Thoracic aorta (tissue), 2 donors: Measurements from ENCODE around the gene CAMK2D. TPM values are rescaled to one million over a fixed set of nuclear protein-coding genes. Genes with fewer than 3 reads are reported as not detected.
A peak's percentile ranks its signal among the peaks of the same experiment; 100 is the strongest.

Source experiments
- ATAC-seq: fragments of 150-250 bp; one replicate; pipeline ENCODE4 v1.8.0; 2017; ENCODE audit warnings: low read depth; ENCODE audit not compliant: insufficient number of reproducible peaks, low FRiP score
- DNase-seq: peaks from one replicate; pipeline ENCODE4 v3.0.0-alpha.2; 2020; ENCODE audit warnings: low spot score
- H3K27ac ChIP-seq, 2 donors: fragments of 200-600 bp; sonication (generic); 1 replicate in 1 of 2; 2 replicates in 1 of 2; pipeline ENCODE4 v1.5.1; 2016; ENCODE audit warnings: mild to moderate bottlenecking in 2 of 2, moderate library complexity in 2 of 2
- H3K27me3 ChIP-seq: fragments of 200-600 bp; sonication (generic); replicated peaks from 2 replicates; pipeline ENCODE4 v1.6.0; 2016; ENCODE audit warnings: mild to moderate bottlenecking; ENCODE audit not compliant: insufficient read depth
- H3K36me3 ChIP-seq: fragments of 200-600 bp; sonication (generic); one replicate; pipeline ENCODE4 v1.5.1; 2016
- H3K4me1 ChIP-seq, 2 donors: fragments of 200-600 bp; sonication (generic); 1 replicate in 1 of 2; 2 replicates in 1 of 2; pipeline versions ENCODE4 v1.5.1 to v1.6.0; 2016; ENCODE audit warnings: low read depth in 2 of 2, mild to moderate bottlenecking in 1 of 2; ENCODE audit not compliant: control insufficient read depth in 1 of 2
- H3K4me3 ChIP-seq: fragments of 200-600 bp; sonication (generic); 2 replicates; pipeline ENCODE4 v1.5.1; 2016; ENCODE audit warnings: mild to moderate bottlenecking
- H3K9me3 ChIP-seq: fragments of 200-600 bp; sonication (generic); 2 replicates; pipeline ENCODE4 v1.5.1; 2016
- total RNA-seq, 2 donors: library from RNA; depleted of rRNA; stranded (reverse); fragments of >200 nt; gene quantifications; one replicate each; pipeline versions ENCODE4 v1.1.0 to v1.2.3, GENCODE V29; 2016
- TF ChIP-seq, protein P1 (sequence below): fragments of 200-600 bp; sonication (generic); IDR thresholded peaks from one replicate; pipeline ENCODE4 v1.5.1; 2019; ENCODE audit warnings: antibody characterized with exemption

Gene CAMK2D
- total RNA-seq, 2 donors from 2014 or later: 50.6 to 70.1 TPM

DNA sequence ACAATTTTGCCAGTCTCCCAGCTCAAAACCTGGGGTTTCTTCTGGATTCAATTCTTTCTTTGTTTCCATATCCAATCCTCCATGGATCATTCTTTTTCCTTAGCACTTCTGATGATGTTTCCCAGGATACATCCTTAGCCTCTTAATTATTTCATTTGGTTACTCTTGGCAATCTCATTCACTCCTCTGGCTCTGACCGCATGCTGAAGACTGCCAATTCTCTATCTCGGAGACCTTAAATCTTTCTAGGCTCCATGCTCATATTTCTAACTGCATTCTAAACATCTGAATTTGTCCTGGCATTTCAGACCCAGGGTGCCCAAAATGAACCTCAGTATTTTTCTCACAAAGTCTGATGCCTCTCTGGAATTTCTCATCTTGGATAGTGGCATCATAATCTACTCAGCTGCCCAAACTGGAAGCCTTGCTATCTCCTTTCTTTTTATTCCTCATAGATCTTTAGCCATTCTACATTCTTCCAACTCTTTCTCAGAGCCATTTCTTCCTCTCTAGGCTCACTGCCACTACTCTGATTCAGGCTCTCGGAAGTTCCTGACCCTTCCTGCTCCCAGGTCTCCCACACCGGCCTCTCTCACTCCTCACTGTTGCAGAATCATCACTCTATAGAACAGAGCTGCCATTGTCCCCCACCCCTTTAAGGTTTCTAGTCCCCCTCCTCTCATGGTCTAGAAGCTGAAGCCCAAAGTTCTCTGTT is 290.2 kb downstream of the CAMK2D start:
- no peaks in the 10 kb centered on the region for H3K36me3 ChIP-seq

DNA sequence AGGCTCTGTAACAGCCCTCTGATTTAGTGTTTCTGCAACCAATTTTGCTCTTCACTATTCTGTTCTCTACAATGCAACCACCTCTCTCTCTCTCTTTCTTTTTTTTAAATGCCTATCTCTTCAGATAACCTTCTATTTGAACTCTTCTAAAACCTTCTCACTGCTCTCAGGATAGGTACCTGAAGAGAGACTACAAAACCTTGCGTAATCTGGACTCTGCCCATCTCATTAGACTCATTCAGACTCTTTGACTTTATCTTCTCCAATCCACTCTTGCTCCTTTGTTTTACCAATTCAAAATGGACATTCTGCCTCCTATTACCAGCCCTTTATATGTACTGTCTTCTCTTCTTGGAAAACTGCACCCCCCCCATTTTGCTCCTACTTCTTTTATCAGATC is 291.6 kb downstream of the CAMK2D start:
- Histone ChIP-seq H3K4me3 (no peak overlapping the region), H3K9me3 (no peaks in the 10 kb centered on the region), H3K4me1 (peaks cover 36 to 55% of the 10 kb centered on the region in 2 donors), H3K27ac (peak overlapping the region; percentile 82 to 87), H3K27me3 (no peaks in the 10 kb centered on the region), H3K36me3 (no peaks in the 10 kb centered on the region)
- ATAC-seq (no peak), DNase-seq (no peak)
- TF ChIP-seq, protein P1, sequence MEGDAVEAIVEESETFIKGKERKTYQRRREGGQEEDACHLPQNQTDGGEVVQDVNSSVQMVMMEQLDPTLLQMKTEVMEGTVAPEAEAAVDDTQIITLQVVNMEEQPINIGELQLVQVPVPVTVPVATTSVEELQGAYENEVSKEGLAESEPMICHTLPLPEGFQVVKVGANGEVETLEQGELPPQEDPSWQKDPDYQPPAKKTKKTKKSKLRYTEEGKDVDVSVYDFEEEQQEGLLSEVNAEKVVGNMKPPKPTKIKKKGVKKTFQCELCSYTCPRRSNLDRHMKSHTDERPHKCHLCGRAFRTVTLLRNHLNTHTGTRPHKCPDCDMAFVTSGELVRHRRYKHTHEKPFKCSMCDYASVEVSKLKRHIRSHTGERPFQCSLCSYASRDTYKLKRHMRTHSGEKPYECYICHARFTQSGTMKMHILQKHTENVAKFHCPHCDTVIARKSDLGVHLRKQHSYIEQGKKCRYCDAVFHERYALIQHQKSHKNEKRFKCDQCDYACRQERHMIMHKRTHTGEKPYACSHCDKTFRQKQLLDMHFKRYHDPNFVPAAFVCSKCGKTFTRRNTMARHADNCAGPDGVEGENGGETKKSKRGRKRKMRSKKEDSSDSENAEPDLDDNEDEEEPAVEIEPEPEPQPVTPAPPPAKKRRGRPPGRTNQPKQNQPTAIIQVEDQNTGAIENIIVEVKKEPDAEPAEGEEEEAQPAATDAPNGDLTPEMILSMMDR: no peak

More for the DNA sequence above, 290.2 kb downstream of the CAMK2D start:
- DNase-seq (no peak), ATAC-seq (no peak)
- H3K4me1 ChIP-seq: peaks cover 36 to 55% of the 10 kb centered on the region in 2 donors
- H3K27me3 ChIP-seq: no peaks in the 10 kb centered on the region
- H3K9me3 ChIP-seq: no peaks in the 10 kb centered on the region
- peak overlapping the region; percentile 38 to 43 for H3K27ac ChIP-seq
- TF ChIP-seq, protein P1: no peak
- no peak overlapping the region for H3K4me3 ChIP-seq

DNA sequence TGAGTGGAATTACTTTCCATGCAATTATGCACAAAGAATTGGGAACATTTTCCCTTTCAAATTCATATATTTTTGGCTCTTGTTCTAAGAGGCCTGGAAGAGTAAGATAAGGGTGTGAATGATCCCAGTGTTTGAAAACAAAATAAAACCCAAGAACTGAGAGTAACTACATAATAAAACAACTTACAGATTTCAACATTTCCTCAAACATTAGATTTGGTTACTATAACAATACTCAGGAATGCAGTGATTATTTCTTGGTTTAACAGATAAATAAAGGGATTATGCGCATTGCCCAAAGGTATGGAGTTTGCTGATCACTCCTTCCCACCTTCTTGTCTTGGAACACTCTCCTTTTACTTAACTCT is 292.5 kb downstream of the CAMK2D start:
- peak overlapping the region; percentile 82 to 87 for H3K27ac ChIP-seq
- peaks cover 36 to 55% of the 10 kb centered on the region in 2 donors for H3K4me1 ChIP-seq
- DNase-seq: no peak
- peak overlapping the region; percentile 10 for H3K4me3 ChIP-seq
- TF ChIP-seq, protein P1: no peak
- H3K27me3 ChIP-seq: no peaks in the 10 kb centered on the region
- peaks cover 4% of the 10 kb centered on the region for H3K36me3 ChIP-seq
- ATAC-seq: no peak
- H3K9me3 ChIP-seq: no peaks in the 10 kb centered on the region

- DNase-seq (peak; percentile 93), ATAC-seq (peak; percentile 100)
- Histone ChIP-seq H3K27me3 (no peaks in the 10 kb centered on the region), H3K27ac (peak overlapping the region; percentile 82 to 87), H3K36me3 (peaks cover 4% of the 10 kb centered on the region), H3K4me1 (peaks cover 34 to 52% of the 10 kb centered on the region in 2 donors), H3K4me3 (peak overlapping the region; percentile 43), H3K9me3 (no peaks in the 10 kb centered on the region)
- TF ChIP-seq, protein P1: no peak
These were observed 293.1 kb downstream of the CAMK2D start for GRCh38 chr4:113468165-113469022.

GRCh38 chr4:113467581-113467980 is 294.0 kb downstream of the CAMK2D start:
- Histone ChIP-seq H3K9me3 (no peaks in the 10 kb centered on the region), H3K4me3 (peak overlapping the region; percentile 43), H3K4me1 (peaks cover 30 to 44% of the 10 kb centered on the region in 2 donors), H3K36me3 (peaks cover 4% of the 10 kb centered on the region), H3K27me3 (no peaks in the 10 kb centered on the region), H3K27ac (peak overlapping the region; percentile 82 to 87)
- TF ChIP-seq, protein P1: no peak
- ATAC-seq (peak; percentile 58), DNase-seq (no peak)
